Measurements from ENCODE around the gene ELP1. TPM values are rescaled to one million over a fixed set of nuclear protein-coding genes. Genes with fewer than 3 reads are reported as not detected.

ELP1 gene
- total and polyA plus RNA-seq, 2 of the 4 experiments (the other 2 are of a cell fraction): 20.0 to 43.2 TPM

GRCh38 chr9:108910914-108911313 is 23.0 kb downstream of the ELP1 start:
- H3K4me1 ChIP-seq (ENCODE audit: control insufficient read depth, insufficient read depth, low read length): no peaks in the 10 kb centered on the region
- no peaks in the 10 kb centered on the region for H4K20me1 ChIP-seq (ENCODE audit: insufficient read depth, low read length)
- H3K23ac ChIP-seq (ENCODE audit: low read depth, low read length): no peak overlapping the region
- no peak overlapping the region for H3K4me2 ChIP-seq (ENCODE audit: low read depth, low read length)
- no peak overlapping the region for H3K4me3 ChIP-seq (ENCODE audit: insufficient read depth, low read depth, low read length)
- no peak overlapping the region for H2BK15ac ChIP-seq (ENCODE audit: low read depth, low read length)
- H4K5ac ChIP-seq (ENCODE audit: low read depth, low read length): no peak overlapping the region
- H4K8ac ChIP-seq (ENCODE audit: low read depth in 2 of 2, low read length in 2 of 2): no peak overlapping the region
- no peak overlapping the region for H2AFZ ChIP-seq (replicated peaks; ENCODE audit: low read length, poor library complexity)
- H3K9me3 ChIP-seq (ENCODE audit: control insufficient read depth, insufficient read depth, low read length): no peaks in the 10 kb centered on the region
- no peak overlapping the region for H3K56ac ChIP-seq (ENCODE audit: extremely low read depth, insufficient read depth, low read length)
- H3K9me1 ChIP-seq (ENCODE audit: insufficient read depth, low read length): no peaks in the 10 kb centered on the region
- ChIA-PET CTCF (no interaction called here), POLR2A (ENCODE audit: unreplicated experiment) (no interaction called here)
- H2BK120ac ChIP-seq (ENCODE audit: low read depth, low read length): no peak overlapping the region
- no peak overlapping the region for H3K18ac ChIP-seq (ENCODE audit: low read depth, low read length)
- H2AK9ac ChIP-seq (replicated peaks; ENCODE audit: low read depth, low read length, poor library complexity): no peak overlapping the region
- H3K9ac ChIP-seq (ENCODE audit: low read depth, low read length): no peak overlapping the region
- dilution Hi-C loops (cut with HindIII; ENCODE audit: low sequenced_read_pairs, unreplicated experiment): no loop called here
- H3K27me3 ChIP-seq (ENCODE audit: control insufficient read depth, insufficient read depth, low read length): no peaks in the 10 kb centered on the region
- H4K91ac ChIP-seq (ENCODE audit: insufficient read depth, low read depth, low read length): no peak overlapping the region
- peaks cover 35% of the 10 kb centered on the region for H3K36me3 ChIP-seq (ENCODE audit: control insufficient read depth, insufficient read depth, low read length)
- WGBS, 2 experiments (ENCODE audit: extremely low coverage in 2 of 2, insufficient read length in 1 of 2): no CpG with 5 or more reads among the region's 2 CpGs
- intact Hi-C loops (cut with micrococcal nuclease): no loop called here
- BruUV-seq (replicated peaks): no TSS peak
- H3K4ac ChIP-seq (ENCODE audit: low read depth, low read length): no peak overlapping the region
- TF ChIP-seq CEBPB (IDR thresholded peaks at IDR 0.05; ENCODE audit: low read depth, low read length) (no peak), MAZ (IDR thresholded peaks at IDR 0.05; ENCODE audit: borderline replicate concordance, low read depth, low read length) (no peak), ELK1 (IDR thresholded peaks at IDR 0.05; ENCODE audit: borderline replicate concordance, low read depth, low read length) (no peak), BHLHE40 (IDR thresholded peaks at IDR 0.05; ENCODE audit: low read depth, low read length) (no peak), MAFK (IDR thresholded peaks at IDR 0.05; ENCODE audit: low read depth, low read length) (no peak)
- H2BK20ac ChIP-seq (ENCODE audit: low read depth, low read length): no peak overlapping the region
- no peaks in the 10 kb centered on the region for H3K79me1 ChIP-seq (ENCODE audit: low read depth in 1 of 2, low read length in 2 of 2)
- no peak overlapping the region for H2AK5ac ChIP-seq (ENCODE audit: low read depth, low read length)
- H2BK5ac ChIP-seq (ENCODE audit: low read depth, low read length, poor library complexity, severe bottlenecking): no peak overlapping the region
- in situ Hi-C loops (cut with MboI; ENCODE audit: low sequenced_read_pairs): no loop called here
- no peak overlapping the region for H3K14ac ChIP-seq (replicated peaks; ENCODE audit: low read depth, low read length)
- no peak overlapping the region for H3K27ac ChIP-seq (ENCODE audit: insufficient read depth, low read length)
- DNase-seq (no peak), ATAC-seq (ENCODE audit: low read depth) (no peak)
